Adrenal gland (tissue), 12 donors: Measurements from ENCODE around the gene WHRN. TPM values are rescaled to one million over a fixed set of nuclear protein-coding genes. Genes with fewer than 3 reads are reported as not detected.

Source experiments
- DNase-seq, 7 donors: peaks; one replicate each; pipeline ENCODE4 v3.0.0-alpha.2; 2019 to 2020
- H3K27ac ChIP-seq, 5 donors: fragments of 200-600 bp; sonication (generic) in 4 of 5; 1 replicate in 3 of 5; 2 replicates in 2 of 5; pipeline versions ENCODE4 v1.5.1 to v1.8.0; 2016 to 2020; ENCODE audit warnings: mild to moderate bottlenecking in 1 of 5
- H3K27me3 ChIP-seq: fragments of 200-600 bp; 2 replicates; pipeline ENCODE4 v1.8.0; 2021
- H3K36me3 ChIP-seq, 2 donors: fragments of 200-600 bp; replicated peaks in 1 of 2; 1 replicate in 1 of 2; 2 replicates in 1 of 2; pipeline versions ENCODE4 v1.5.1 to v1.8.0; 2018 to 2022
- H3K4me1 ChIP-seq, 2 donors: fragments of 200-600 bp; replicated peaks in 1 of 2; 1 replicate in 1 of 2; 2 replicates in 1 of 2; pipeline versions ENCODE4 v1.5.1 to v1.8.0; 2018 to 2021
- H3K4me3 ChIP-seq, 4 donors: fragments of 200-600 bp; sonication (generic) in 3 of 4; one replicate each; pipeline ENCODE4 v1.5.1; 2016 to 2018
- H3K9me3 ChIP-seq, 3 donors: fragments of 200-600 bp; sonication (generic) in 1 of 3; replicated peaks in 1 of 3; 1 replicate in 2 of 3; 2 replicates in 1 of 3; pipeline versions ENCODE4 v1.5.1 to v1.8.0; 2016 to 2021
- CTCF ChIP-seq, 6 experiments: fragments of 450-650 bp in 4 of 6; fragments of 200-600 bp in 2 of 6; sonication (generic) in 1 of 6; IDR thresholded peaks; 1 replicate in 5 of 6; 2 replicates in 1 of 6; pipeline versions ENCODE4 v1.5.1 to v1.8.0; 2016 to 2021; ENCODE audit warnings: antibody characterized with exemption in 6 of 6, mild to moderate bottlenecking in 2 of 6, moderate library complexity in 1 of 6
- POLR2A ChIP-seq, 2 donors: fragments of 450-650 bp; IDR thresholded peaks; one replicate each; pipeline ENCODE4 v1.6.1; 2017; ENCODE audit warnings: antibody characterized with exemption in 2 of 2, mild to moderate bottlenecking in 2 of 2, moderate library complexity in 1 of 2
- WGBS, 4 donors: extraction: QIAGEN DNeasy Blood & Tissue Kit in 2 of 4; methylation state at CpG; one replicate each; pipeline versions ENCODE4 v1.1.5 to v1.1.7; 2013 to 2017; 5-methylcytosine and 5-hydroxymethylcytosine counted together
- intact Hi-C, 2 donors: fragments of 100-400 bp; cut with DNase I; formaldehyde crosslinking; loops; one replicate each; pipeline versions ENCODE4 v1.14.1 to v1.15.0; 2022 to 2023
- polyA plus RNA-seq, 3 donors: library from polyadenylated mRNA; stranded (reverse); fragments of 200-250 nt in 2 of 3; fragments of 350-450 nt in 1 of 3; fragmentation: Illumina TruSeq in 1 of 3; extraction: RNeasy Lipid Tissue Mini Kit (QIAGEN cat#74804) in 1 of 3; gene quantifications; one replicate each; pipeline ENCODE4 v1.2.3, GENCODE V29; 2013 to 2014
- total RNA-seq, 9 donors: library from RNA; depleted of rRNA in 4 of 9; stranded (reverse); fragments of >200 nt in 4 of 9; fragments of 120-200 nt in 1 of 9; fragmentation: NEBNext Ultra II Directional in 1 of 9; extraction: Animal tissue kit (Norgen Biotek cat#: 25700) in 1 of 9; gene quantifications; one replicate each; pipeline versions ENCODE4 v1.1.0 to v1.2.4, GENCODE V29; 2013 to 2023
- donor health status: healthy with polysubstance abuse.
- donor health status: Bipolar disorder and iron deficiency.
- donor health status: DM: yes; HTN: yes; CAD: no.
- donor health status: DM: no; HTN: no; CAD: no.
- donor health status: DM: no; HTN: no; CAD: no.
- donor health status: DM: yes; HTN: yes; CAD: no.

The WHRN gene
- total and polyA plus RNA-seq, 12 donors: 33.4 to 359 (median 96.4) TPM

GRCh38 chr9:114400219-114400618 lies 105.1 kb downstream of the WHRN start:
- no peak for TF ChIP-seq CTCF (IDR thresholded peaks at IDR 0.05)
- no peak for TF ChIP-seq POLR2A (IDR thresholded peaks at IDR 0.05)

GRCh38 chr9:114399381-114399780 lies 105.9 kb downstream of the WHRN start:
- Histone ChIP-seq H3K27ac (peak overlapping the region in 2 of 5 donors; percentile 0 to 25), H3K9me3 (no peaks in the 10 kb centered on the region), H3K4me3 (no peak overlapping the region), H3K4me1 (peaks cover 0 to 22% of the 10 kb centered on the region in 2 donors), H3K36me3 (peaks cover 0 to 21% of the 10 kb centered on the region in 2 donors), H3K27me3 (no peaks in the 10 kb centered on the region)
- WGBS, 4 donors: 78 to 83% (median 79%) methylated on average over 4 of the region's 4 CpGs
- TF ChIP-seq POLR2A (IDR thresholded peaks at IDR 0.05) (no peak), CTCF (IDR thresholded peaks at IDR 0.05) (no peak)
- DNase-seq: no peak
- intact Hi-C loops: loop anchor here in 1 of 2 donors (10.0 kb wide), 1 partner anchor 55 kb away; no protein-coding TSS in a partner anchor

More at GRCh38 chr9:114400219-114400618, 105.1 kb downstream of the WHRN start:
- Histone ChIP-seq H3K36me3 (peaks cover 0 to 21% of the 10 kb centered on the region in 2 donors), H3K27ac (peak overlapping the region in 2 of 5 donors; percentile 0 to 25), H3K27me3 (no peaks in the 10 kb centered on the region), H3K4me1 (peaks cover 0 to 13% of the 10 kb centered on the region in 2 donors), H3K4me3 (no peak overlapping the region), H3K9me3 (no peaks in the 10 kb centered on the region)
- no peak for DNase-seq
- intact Hi-C loops: loop anchor here (10.0 kb wide), 2 partner anchors 255 to 505 kb away; partner anchors contain the start of gene TEX53 (in 1 of the 2)
- WGBS, 4 donors: 35 to 55% (median 39%) methylated on average over 1 of the region's 1 CpG

- Histone ChIP-seq H3K4me1 (peaks cover under 1 to 25% of the 10 kb centered on the region in 2 donors), H3K27ac (peak overlapping the region in 4 of 5 donors; percentile 58 to 86 (median 80)), H3K4me3 (peak overlapping the region in 2 of 4 donors; percentile 46 to 67), H3K27me3 (no peaks in the 10 kb centered on the region), H3K9me3 (no peaks in the 10 kb centered on the region), H3K36me3 (peaks cover 0 to 8% of the 10 kb centered on the region in 2 donors)
- peak in 1 of 6 experiments; percentile 9 for TF ChIP-seq CTCF (IDR thresholded peaks at IDR 0.05)
- no peak for TF ChIP-seq POLR2A (IDR thresholded peaks at IDR 0.05)
- intact Hi-C loops: loop anchor here in 1 of 2 donors (10.0 kb wide), 1 partner anchor 53 kb away; no protein-coding TSS in a partner anchor
- peak; percentile 96 to 98 (median 97) for DNase-seq
- WGBS, 4 donors: 1 to 4% (median 2%) methylated on average over 19 to 66 of the region's 66 CpGs
Measured at GRCh38 chr9:114397848-114398605, 107.2 kb downstream of the WHRN start.

GRCh38 chr9:114397219-114397847 lies 107.9 kb downstream of the WHRN start:
- Histone ChIP-seq H3K36me3 (peaks cover 0 to 2% of the 10 kb centered on the region in 2 donors), H3K27ac (peak overlapping the region in 4 of 5 donors; percentile 58 to 86 (median 80)), H3K9me3 (no peaks in the 10 kb centered on the region), H3K4me1 (peaks cover 8 to 32% of the 10 kb centered on the region in 2 donors), H3K4me3 (peak overlapping the region in 2 of 4 donors; percentile 46 to 67), H3K27me3 (no peaks in the 10 kb centered on the region)
- no peak for DNase-seq
- 37 to 42% (median 40%) methylated on average over 11 to 14 of the region's 14 CpGs for WGBS, 4 donors
- no peak for TF ChIP-seq CTCF (IDR thresholded peaks at IDR 0.05)
- TF ChIP-seq POLR2A (IDR thresholded peaks at IDR 0.05): no peak
- intact Hi-C loops: loop anchor here in 1 of 2 donors (10.0 kb wide), 1 partner anchor 53 kb away; no protein-coding TSS in a partner anchor
